SU-DHL-6 (cell line): Measurements from ENCODE around the gene BMPR1A.

Experiments used
- H2AFZ ChIP-seq: fragments of 200-600 bp; sonication (generic); 2 replicates; pipeline ENCODE4 v1.6.1; 2014; ENCODE audit warnings: low read depth, mild to moderate bottlenecking, moderate library complexity, mixed read lengths, antibody characterized with exemption, low read length; ENCODE audit not compliant: severe bottlenecking
- H3F3A ChIP-seq: fragments of 200-600 bp; shearing (Covaris generic); 2 replicates; pipeline ENCODE4 v1.6.0; 2016; ENCODE audit warnings: antibody characterized with exemption, mild to moderate bottlenecking; ENCODE audit not compliant: insufficient read depth
- H3K27ac ChIP-seq: fragments of 200-600 bp; sonication (generic); 2 replicates; pipeline ENCODE4 v1.5.1; 2016; ENCODE audit warnings: low read depth, mild to moderate bottlenecking, low read length, moderate library complexity, mixed read lengths
- H3K27me3 ChIP-seq: fragments of 200-600 bp; sonication (generic), shearing (Covaris generic); 2 replicates; pipeline ENCODE4 v1.6.0; 2014; ENCODE audit warnings: mild to moderate bottlenecking, low read length
- H3K36me3 ChIP-seq: fragments of 200-600 bp; sonication (generic); 2 replicates; pipeline ENCODE4 v1.6.1; 2014; ENCODE audit warnings: mild to moderate bottlenecking, low read length, mixed read lengths
- H3K4me2 ChIP-seq: fragments of 300-600, 200-600 bp; shearing (Covaris generic), sonication (generic); 2 replicates; pipeline ENCODE4 v1.6.0; 2014; ENCODE audit warnings: low read length, low read depth, mild to moderate bottlenecking; ENCODE audit not compliant: poor library complexity, severe bottlenecking
- H3K4me3 ChIP-seq: fragments of 200-600 bp; sonication (generic); 2 replicates; pipeline ENCODE4 v1.5.1; 2014; ENCODE audit warnings: antibody characterized with exemption, low read length, mild to moderate bottlenecking, mixed read lengths; ENCODE audit not compliant: insufficient read depth, poor library complexity, severe bottlenecking
- H3K79me2 ChIP-seq: fragments of 200-600 bp; sonication (generic); 2 replicates; pipeline ENCODE4 v1.6.1; 2014; ENCODE audit warnings: mild to moderate bottlenecking, low read length, moderate library complexity; ENCODE audit not compliant: insufficient read depth
- H3K9ac ChIP-seq: fragments of 200-600 bp; sonication (generic); 2 replicates; pipeline ENCODE4 v1.7.0; 2014; ENCODE audit warnings: mild to moderate bottlenecking, low read length
- H3K9me2 ChIP-seq: fragments of 200-600 bp; sonication (generic); replicated peaks from 2 replicates; pipeline ENCODE4 v1.6.1; 2014; ENCODE audit warnings: low read length; ENCODE audit not compliant: insufficient read depth
- H3K9me3 ChIP-seq: fragments of 200-600 bp; sonication (generic); 2 replicates; pipeline ENCODE4 v1.6.1; 2014; ENCODE audit warnings: low read length, mixed read lengths; ENCODE audit not compliant: insufficient read depth
- H4K20me1 ChIP-seq: fragments of 200-600 bp; sonication (generic); 2 replicates; pipeline ENCODE4 v1.6.1; 2014; ENCODE audit warnings: low read depth, mild to moderate bottlenecking, antibody characterized with exemption, low read length, moderate library complexity, mixed read lengths
- EZH2phosphoT487 ChIP-seq: fragments of 200-600 bp; sonication (generic), shearing (Covaris generic); conservative IDR thresholded peaks from 2 replicates; pipeline ENCODE4 v1.6.1; 2018; ENCODE audit warnings: mild to moderate bottlenecking, antibody characterized with exemption, low read length, moderate library complexity, mixed read lengths
- TF ChIP-seq, protein P1 (sequence below): fragments of 200-600 bp; sonication (generic); IDR thresholded peaks from one replicate; pipeline ENCODE4 v1.5.1; 2017; ENCODE audit warnings: antibody characterized with exemption, mild to moderate bottlenecking, low read length, moderate library complexity; ENCODE audit not compliant: insufficient read depth, poor library complexity, severe bottlenecking

The BMPR1A gene

DNA sequence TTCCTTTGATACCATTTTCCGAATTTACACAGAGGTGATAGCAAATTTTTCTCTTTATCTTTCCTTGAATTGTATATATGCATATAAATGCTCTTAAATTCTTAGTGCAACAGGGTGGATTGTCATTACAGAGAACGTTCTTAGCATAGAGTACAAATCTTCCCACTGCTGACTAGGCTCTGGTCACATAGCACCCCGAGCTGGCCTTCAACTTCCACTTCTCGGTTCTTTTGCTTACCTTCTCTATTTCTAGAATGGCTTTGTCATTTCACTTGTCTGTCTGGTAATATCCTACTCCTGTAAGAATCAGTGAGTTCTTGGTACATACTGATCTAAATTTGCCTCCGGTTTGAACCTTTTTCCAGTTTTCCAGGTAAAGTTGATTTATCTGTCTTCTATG lies 225.3 kb downstream of the BMPR1A start:
- Histone ChIP-seq H3K4me2 (no peak overlapping the region), H3K27me3 (no peaks in the 10 kb centered on the region), H3K36me3 (no peaks in the 10 kb centered on the region), H3K9me2 (no peaks in the 10 kb centered on the region), H3F3A (no peaks in the 10 kb centered on the region), H3K27ac (no peak overlapping the region), H3K9me3 (no peaks in the 10 kb centered on the region), H3K9ac (no peak overlapping the region), H3K79me2 (no peaks in the 10 kb centered on the region), H4K20me1 (no peaks in the 10 kb centered on the region), H3K4me3 (no peak overlapping the region), H2AFZ (no peak overlapping the region)
- TF ChIP-seq, protein P1, sequence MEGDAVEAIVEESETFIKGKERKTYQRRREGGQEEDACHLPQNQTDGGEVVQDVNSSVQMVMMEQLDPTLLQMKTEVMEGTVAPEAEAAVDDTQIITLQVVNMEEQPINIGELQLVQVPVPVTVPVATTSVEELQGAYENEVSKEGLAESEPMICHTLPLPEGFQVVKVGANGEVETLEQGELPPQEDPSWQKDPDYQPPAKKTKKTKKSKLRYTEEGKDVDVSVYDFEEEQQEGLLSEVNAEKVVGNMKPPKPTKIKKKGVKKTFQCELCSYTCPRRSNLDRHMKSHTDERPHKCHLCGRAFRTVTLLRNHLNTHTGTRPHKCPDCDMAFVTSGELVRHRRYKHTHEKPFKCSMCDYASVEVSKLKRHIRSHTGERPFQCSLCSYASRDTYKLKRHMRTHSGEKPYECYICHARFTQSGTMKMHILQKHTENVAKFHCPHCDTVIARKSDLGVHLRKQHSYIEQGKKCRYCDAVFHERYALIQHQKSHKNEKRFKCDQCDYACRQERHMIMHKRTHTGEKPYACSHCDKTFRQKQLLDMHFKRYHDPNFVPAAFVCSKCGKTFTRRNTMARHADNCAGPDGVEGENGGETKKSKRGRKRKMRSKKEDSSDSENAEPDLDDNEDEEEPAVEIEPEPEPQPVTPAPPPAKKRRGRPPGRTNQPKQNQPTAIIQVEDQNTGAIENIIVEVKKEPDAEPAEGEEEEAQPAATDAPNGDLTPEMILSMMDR = no peak
- TF ChIP-seq EZH2phosphoT487 = no peak
